Tibial nerve (tissue), 4 donors: ENCODE measurements around the gene AK4.

Source experiments
- CTCF ChIP-seq, 5 experiments: fragments of 200-600 bp in 3 of 5; fragments of 450-650 bp in 2 of 5; sonication (generic) in 3 of 5; IDR thresholded peaks; one replicate each; pipeline ENCODE4 v1.5.1; 2016 to 2019; ENCODE audit warnings: antibody characterized with exemption in 5 of 5, mild to moderate bottlenecking in 3 of 5, moderate library complexity in 2 of 5
- EP300 ChIP-seq, 2 donors: sonication (generic); formaldehyde crosslinking; IDR thresholded peaks; one replicate each; pipeline ENCODE4 v1.6.1; 2017; ENCODE audit warnings: antibody characterized with exemption in 2 of 2, mild to moderate bottlenecking in 1 of 2
- POLR2A ChIP-seq, 2 donors: fragments of 450-650 bp; IDR thresholded peaks; one replicate each; pipeline ENCODE4 v1.6.1; 2017; ENCODE audit warnings: antibody characterized with exemption in 2 of 2, mild to moderate bottlenecking in 2 of 2, moderate library complexity in 2 of 2

- TF ChIP-seq CTCF (IDR thresholded peaks at IDR 0.05) (no peak), EP300 (IDR thresholded peaks at IDR 0.05) (no peak), POLR2A (IDR thresholded peaks at IDR 0.05) (no peak)
Observed at GRCh38 chr1:65265296-65265650, 117.3 kb downstream of the AK4 start.
